DMS79 treated with DMSO at 0.1 percent for 48 hours (cell line): ENCODE data around the gene USP31.

ENCODE experiments used
- DNase-seq: peaks from one replicate; lab custom pipeline; 2025; lab: John Stamatoyannopoulos, UW

Gene USP31

DNA sequence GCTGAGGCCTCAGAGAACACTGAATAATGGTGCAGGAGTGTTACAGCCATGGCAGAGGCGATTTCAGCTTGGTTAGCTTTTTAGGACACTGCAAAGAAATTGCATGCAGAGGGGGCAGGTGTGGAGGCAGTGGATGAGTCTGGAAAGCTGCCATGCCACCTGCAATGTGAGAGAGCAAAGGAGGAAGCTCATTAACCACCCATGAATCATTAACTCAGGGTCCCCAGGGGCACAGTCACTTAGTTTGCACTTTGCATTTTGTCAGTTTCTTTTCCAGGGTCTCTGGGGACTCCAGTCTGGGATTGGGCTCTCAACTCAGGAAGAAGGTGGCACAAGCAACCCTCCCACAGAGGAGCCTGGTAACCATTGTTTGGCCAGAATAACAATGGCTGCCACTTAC lies 132.9 kb downstream of the USP31 start:
- peak; percentile 82 for DNase-seq

DNA sequence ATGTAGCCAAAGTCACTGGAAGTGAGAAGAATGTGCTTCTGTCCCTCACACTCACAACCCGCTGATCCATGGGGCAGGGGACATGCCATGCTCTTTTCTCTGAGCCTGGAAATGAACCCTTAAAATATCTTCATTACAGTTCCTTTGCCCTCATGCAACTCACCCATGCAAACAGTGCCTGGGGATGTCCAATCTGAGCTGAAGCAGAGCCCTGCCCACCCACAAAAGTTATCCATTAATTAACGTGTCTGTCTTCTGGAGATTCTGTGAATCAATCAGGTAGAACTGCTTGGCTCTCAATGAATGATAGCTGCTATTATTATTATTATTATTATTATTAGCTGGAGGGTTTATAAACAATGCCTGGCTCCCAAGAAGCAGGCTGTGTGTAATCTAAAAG lies 133.7 kb downstream of the USP31 start:
- no peak for DNase-seq

DNA sequence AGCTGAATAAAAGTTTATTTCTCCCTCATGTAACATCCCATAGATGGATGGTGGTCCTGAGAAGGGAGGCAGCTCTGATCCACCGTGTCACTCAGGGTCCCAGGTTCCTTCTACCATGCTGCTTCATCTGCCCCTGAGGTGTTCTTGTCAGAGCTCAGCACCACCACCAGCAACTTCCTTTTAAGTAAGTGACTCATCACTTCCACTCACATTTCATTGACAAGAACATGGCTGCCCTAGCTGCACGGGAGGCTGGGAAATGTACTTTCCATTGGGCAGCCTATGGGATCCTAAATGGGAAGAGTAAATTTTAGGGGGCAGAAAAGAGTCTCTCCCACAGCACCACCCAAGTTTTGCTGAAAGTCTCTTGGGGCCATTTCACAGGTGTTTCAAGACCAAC lies 134.7 kb downstream of the USP31 start:
- no peak for DNase-seq
